Astrocyte (in vitro differentiated cells and primary cell): ENCODE results near the gene EIF4ENIF1. TPM values are rescaled to one million over a fixed set of nuclear protein-coding genes. Genes with fewer than 3 reads are reported as not detected.
A peak's percentile ranks its signal among the peaks of the same experiment; 100 is the strongest.

Experiments
- DNase-seq: peaks from one replicate; pipeline ENCODE4 v3.0.0-alpha.2; 2010; ENCODE audit warnings: low read depth
- FAIRE-seq: peaks from 2 replicates; lab custom pipeline; 2011; peaks lifted over from hg19 to GRCh38; lab: Jason Lieb, UNC
- H2AFZ ChIP-seq: 2 replicates; pipeline ENCODE4 v1.6.0; 2012; ENCODE audit warnings: low read depth, low read length, inconsistent platforms
- H3K27ac ChIP-seq: 2 replicates; pipeline ENCODE4 v1.5.1; 2011; ENCODE audit warnings: low read depth, low read length, inconsistent platforms
- H3K27me3 ChIP-seq: 2 replicates; pipeline ENCODE4 v1.6.0; 2011; ENCODE audit warnings: low read length, inconsistent platforms; ENCODE audit not compliant: insufficient read depth
- H3K36me3 ChIP-seq: 2 replicates; pipeline ENCODE4 v1.5.1; 2011; ENCODE audit warnings: low read length, inconsistent platforms; ENCODE audit not compliant: insufficient read depth
- H3K4me1 ChIP-seq: 2 replicates; pipeline ENCODE4 v1.5.1; 2011; ENCODE audit warnings: low read length, inconsistent platforms; ENCODE audit not compliant: insufficient read depth
- H3K4me2 ChIP-seq: 2 replicates; pipeline ENCODE4 v1.6.0; 2012; ENCODE audit warnings: low read length, inconsistent platforms
- H3K4me3 ChIP-seq: 2 replicates; pipeline ENCODE4 v1.5.1; 2011; ENCODE audit warnings: low read depth, mild to moderate bottlenecking, low read length, inconsistent platforms; ENCODE audit not compliant: insufficient read depth
- H3K79me2 ChIP-seq: 2 replicates; pipeline ENCODE4 v1.6.0; 2012; ENCODE audit warnings: mild to moderate bottlenecking, low read length, inconsistent platforms; ENCODE audit not compliant: insufficient read depth
- H3K9ac ChIP-seq: 2 replicates; pipeline ENCODE4 v1.6.0; 2012; ENCODE audit warnings: mild to moderate bottlenecking, low read length, inconsistent platforms
- H3K9me3 ChIP-seq: 2 replicates; pipeline ENCODE4 v1.5.1; 2012; ENCODE audit warnings: low read depth, mild to moderate bottlenecking, low read length, inconsistent platforms; ENCODE audit not compliant: insufficient read depth
- H4K20me1 ChIP-seq: 2 replicates; pipeline ENCODE4 v1.6.0; 2012; ENCODE audit warnings: low read length, inconsistent platforms; ENCODE audit not compliant: insufficient read depth
- H3K27ac Mint-ChIP-seq: one replicate; pipeline ENCODE4 v1.8.0; 2021; ENCODE audit warnings: mild to moderate bottlenecking, mixed read lengths; ENCODE audit not compliant: unreplicated experiment
- H3K27me3 Mint-ChIP-seq: one replicate; pipeline ENCODE4 v1.8.0; 2021; ENCODE audit warnings: low read depth, mixed read lengths; ENCODE audit not compliant: unreplicated experiment
- H3K36me3 Mint-ChIP-seq: one replicate; pipeline ENCODE4 v1.8.0; 2021; ENCODE audit warnings: low read depth, mixed read lengths; ENCODE audit not compliant: unreplicated experiment
- H3K4me1 Mint-ChIP-seq: one replicate; pipeline ENCODE4 v1.8.0; 2021; ENCODE audit warnings: low read depth, mixed read lengths; ENCODE audit not compliant: unreplicated experiment
- H3K4me3 Mint-ChIP-seq: one replicate; pipeline ENCODE4 v1.8.0; 2021; ENCODE audit warnings: mild to moderate bottlenecking, moderate library complexity, mixed read lengths; ENCODE audit not compliant: unreplicated experiment
- H3K9me3 Mint-ChIP-seq: one replicate; pipeline ENCODE4 v1.8.0; 2021; ENCODE audit warnings: mild to moderate bottlenecking, mixed read lengths; ENCODE audit not compliant: unreplicated experiment
- CTCF ChIP-seq: IDR thresholded peaks from 2 replicates; pipeline ENCODE4 v1.5.1; 2011; ENCODE audit warnings: low read depth, mild to moderate bottlenecking, inconsistent platforms, low read length, moderate library complexity; ENCODE audit not compliant: insufficient read depth
- EZH2 ChIP-seq: IDR thresholded peaks from 2 replicates; pipeline ENCODE4 v1.6.1; 2012; ENCODE audit warnings: mild to moderate bottlenecking, low read length, inconsistent platforms; ENCODE audit not compliant: insufficient read depth
- total RNA-seq: library from RNA; stranded (reverse); gene quantifications from 2 replicates; pipeline ENCODE4 v1.2.1, GENCODE V29; 2021

Gene EIF4ENIF1
- total RNA-seq, 1 donor from 2014 or later = 27.0 TPM

GRCh38 chr22:31504282-31504681 lies 14.6 kb upstream of the EIF4ENIF1 start:
- Histone ChIP-seq H3K4me1 (peaks cover 5% of the 10 kb centered on the region), H3K27ac (peak overlapping the region; percentile 29), H3K4me3 (no peak overlapping the region), H3K79me2 (peaks cover 4% of the 10 kb centered on the region), H3K4me2 (peak overlapping the region; percentile 33), H3K9ac (peak overlapping the region; percentile 5), H3K36me3 (no peaks in the 10 kb centered on the region), H2AFZ (peak overlapping the region; percentile 3), H3K27me3 (no peaks in the 10 kb centered on the region), H4K20me1 (no peaks in the 10 kb centered on the region), H3K9me3 (no peaks in the 10 kb centered on the region)
- no peak for TF ChIP-seq EZH2
- TF ChIP-seq CTCF = no peak
- no peak for FAIRE-seq
- peaks cover 4% of the 10 kb centered on the region for H3K36me3 Mint-ChIP-seq
- peak overlapping the region; percentile 9 for H3K27ac Mint-ChIP-seq
- H3K9me3 Mint-ChIP-seq = no peaks in the 10 kb centered on the region
- no peak overlapping the region for H3K4me3 Mint-ChIP-seq
- peak; percentile 56 for DNase-seq
- no peaks in the 10 kb centered on the region for H3K27me3 Mint-ChIP-seq
- peaks cover 7% of the 10 kb centered on the region for H3K4me1 Mint-ChIP-seq

GRCh38 chr22:31503211-31503964 lies 13.7 kb upstream of the EIF4ENIF1 start:
- H3K36me3 ChIP-seq = no peaks in the 10 kb centered on the region
- H3K27ac ChIP-seq = no peak overlapping the region
- FAIRE-seq (no peak), DNase-seq (no peak)
- H3K4me2 ChIP-seq = no peak overlapping the region
- TF ChIP-seq EZH2 (no peak), CTCF (no peak)
- no peak overlapping the region for H3K4me3 ChIP-seq
- H3K79me2 ChIP-seq = peaks cover 4% of the 10 kb centered on the region
- H3K9me3 ChIP-seq = no peaks in the 10 kb centered on the region
- H3K9ac ChIP-seq = no peak overlapping the region
- Mint-ChIP-seq H3K27me3 (no peaks in the 10 kb centered on the region), H3K36me3 (peaks cover 2% of the 10 kb centered on the region), H3K4me3 (no peak overlapping the region), H3K4me1 (peaks cover 7% of the 10 kb centered on the region), H3K9me3 (no peaks in the 10 kb centered on the region), H3K27ac (no peak overlapping the region)
- no peaks in the 10 kb centered on the region for H4K20me1 ChIP-seq
- peaks cover 5% of the 10 kb centered on the region for H3K4me1 ChIP-seq
- no peaks in the 10 kb centered on the region for H3K27me3 ChIP-seq
- H2AFZ ChIP-seq = no peak overlapping the region

GRCh38 chr22:31501738-31502137 lies 12.1 kb upstream of the EIF4ENIF1 start:
- Histone ChIP-seq H4K20me1 (no peaks in the 10 kb centered on the region), H3K4me3 (no peak overlapping the region), H3K27ac (no peak overlapping the region), H3K4me2 (no peak overlapping the region), H3K9ac (no peak overlapping the region), H2AFZ (no peak overlapping the region), H3K79me2 (peaks cover 13% of the 10 kb centered on the region), H3K36me3 (no peaks in the 10 kb centered on the region), H3K4me1 (peaks cover 5% of the 10 kb centered on the region), H3K9me3 (no peaks in the 10 kb centered on the region), H3K27me3 (no peaks in the 10 kb centered on the region)
- peaks cover 7% of the 10 kb centered on the region for H3K4me1 Mint-ChIP-seq
- H3K9me3 Mint-ChIP-seq = peaks cover 5% of the 10 kb centered on the region
- FAIRE-seq = no peak
- DNase-seq = no peak
- TF ChIP-seq EZH2 = no peak
- no peak for TF ChIP-seq CTCF
- H3K36me3 Mint-ChIP-seq = peaks cover 8% of the 10 kb centered on the region
- no peaks in the 10 kb centered on the region for H3K27me3 Mint-ChIP-seq
- no peak overlapping the region for H3K4me3 Mint-ChIP-seq
- H3K27ac Mint-ChIP-seq = no peak overlapping the region
